ENCODE data around the gene PTPRN2. TPM values are rescaled to one million over a fixed set of nuclear protein-coding genes. Genes with fewer than 3 reads are reported as not detected.
A peak's percentile ranks its signal among the peaks of the same experiment; 100 is the strongest.

Gene PTPRN2
- total and polyA plus RNA-seq, 2 of the 8 experiments (the other 6 are each of a cell fraction or from before 2014, with no cell fraction given): 2.6 to 4.5 TPM

- peak; percentile 47 for TF ChIP-seq EZH2 (IDR thresholded peaks at IDR 0.05; ENCODE audit: low read depth, low read length, severe bottlenecking)
- TF ChIP-seq KDM1A (IDR thresholded peaks at IDR 0.05; ENCODE audit: borderline replicate concordance, low read length): no peak
- no peak for TF ChIP-seq SIX5 (IDR thresholded peaks at IDR 0.05; ENCODE audit: low read depth, low read length)
- peak; percentile 45; the same call in 1 of the 2 replicates for TF ChIP-seq CBX8 (IDR thresholded peaks at IDR 0.05; ENCODE audit: borderline replicate concordance, low read depth, low read length)
- no peak for TF ChIP-seq CHD7 (IDR thresholded peaks at IDR 0.05; ENCODE audit: insufficient replicate concordance, low read length)
- TF ChIP-seq SP1 (IDR thresholded peaks at IDR 0.05; ENCODE audit: low read depth, low read length): no peak
- no peak for TF ChIP-seq HDAC6 (IDR thresholded peaks at IDR 0.05; ENCODE audit: low read depth, low read length)
Measured at GRCh38 chr7:157683747-157684156, 903.9 kb downstream of the PTPRN2 start (continued).

Data from H1 (cell line).